HG03520 (cell line): ENCODE data around the gene ITPR2.

Experiments
- ATAC-seq: cut with Tn5 transposase; IDR thresholded peaks from one replicate; pipeline ENCODE4 v1.9.1; 2021; ENCODE audit warnings: mild to moderate bottlenecking, moderate library complexity; ENCODE audit not compliant: unreplicated experiment

Gene ITPR2

GRCh38 chr12:26735249-26735639 is 97.8 kb downstream of the ITPR2 start:
- ATAC-seq: no peak

- ATAC-seq: no peak
These were observed 98.3 kb downstream of the ITPR2 start for GRCh38 chr12:26734510-26735248.

GRCh38 chr12:26732005-26732908 is 100.7 kb downstream of the ITPR2 start:
- ATAC-seq: peak; percentile 58

GRCh38 chr12:26730481-26731350 is 102.3 kb downstream of the ITPR2 start:
- no peak for ATAC-seq

- peak; percentile 42 for ATAC-seq
These were observed 103.8 kb downstream of the ITPR2 start for GRCh38 chr12:26729137-26729671.

GRCh38 chr12:26728205-26729050 is 104.6 kb downstream of the ITPR2 start:
- ATAC-seq: no peak

- ATAC-seq: no peak
These were observed 105.4 kb downstream of the ITPR2 start for GRCh38 chr12:26727482-26728204.

- ATAC-seq: no peak
These were observed 106.0 kb downstream of the ITPR2 start for GRCh38 chr12:26726956-26727355.

- ATAC-seq: no peak
These were observed 107.6 kb downstream of the ITPR2 start for GRCh38 chr12:26725276-26725916.

- no peak for ATAC-seq
These were observed 108.7 kb downstream of the ITPR2 start for GRCh38 chr12:26724309-26724702.

GRCh38 chr12:26723379-26724308 is 109.3 kb downstream of the ITPR2 start:
- ATAC-seq: no peak

GRCh38 chr12:26721800-26722199 is 111.2 kb downstream of the ITPR2 start:
- ATAC-seq: no peak

- no peak for ATAC-seq
These were observed 113.1 kb downstream of the ITPR2 start for GRCh38 chr12:26719852-26720251.

GRCh38 chr12:26717757-26718156 is 115.2 kb downstream of the ITPR2 start:
- ATAC-seq: no peak

- no peak for ATAC-seq
These were observed 117.8 kb downstream of the ITPR2 start for GRCh38 chr12:26715232-26715631.

- peak; percentile 67 for ATAC-seq
These were observed 119.1 kb downstream of the ITPR2 start for GRCh38 chr12:26713885-26714383.

- ATAC-seq: no peak
These were observed 120.1 kb downstream of the ITPR2 start for GRCh38 chr12:26712892-26713291.
